Activated effector memory CD4-positive, alpha-beta T cell treated with Interleukin-2 at 50 U/mL for 16 hours (primary cell): ENCODE data around the gene BMP6.
"Not testable (repeated sequence)": the region's sequence is repeated elsewhere in the genome, so short reads cannot be mapped to it uniquely, and the experiment has no call there.

ENCODE experiments used
- DNase-seq: peaks from one replicate; pipeline ENCODE4 v3.0.0-alpha.2; 2020

BMP6 gene

DNA sequence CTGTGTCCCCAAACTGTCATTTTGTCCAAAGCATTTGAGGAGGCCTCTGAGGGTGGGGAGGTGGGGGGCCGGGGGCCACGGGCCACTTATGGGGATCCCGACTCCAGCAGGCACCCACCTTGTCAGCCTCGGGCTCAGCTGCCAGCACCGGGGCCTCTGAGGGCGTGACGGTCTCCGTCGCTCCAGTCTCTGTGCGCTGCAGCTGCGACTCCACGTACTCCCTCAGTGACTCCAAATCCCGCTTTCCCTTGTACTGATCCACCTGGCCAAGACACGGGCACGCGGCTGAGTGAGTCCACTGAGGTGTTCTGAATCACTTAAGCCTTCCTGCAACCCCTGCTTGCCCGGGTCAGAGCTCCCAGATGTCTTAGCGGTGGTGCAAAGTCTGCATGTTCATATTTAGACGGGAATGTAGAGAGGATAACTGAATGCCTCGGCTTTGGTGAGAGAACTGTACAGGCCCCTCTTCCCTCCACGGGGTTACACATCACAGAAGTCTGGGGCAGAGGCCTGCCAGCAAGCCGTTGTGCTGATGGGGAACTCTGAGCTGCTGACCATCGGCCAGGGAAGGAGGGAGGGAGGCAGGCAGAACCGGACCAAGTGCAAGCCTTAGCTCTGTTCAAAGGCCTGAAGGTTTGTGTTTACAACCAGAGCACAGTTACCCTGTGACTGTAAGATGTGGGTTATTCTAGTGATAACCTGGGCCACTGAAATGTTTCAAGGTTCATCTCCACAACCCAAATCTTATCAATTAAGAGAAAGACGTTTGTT, 162.9 kb downstream of the BMP6 start:
- DNase-seq: no peak

DNA sequence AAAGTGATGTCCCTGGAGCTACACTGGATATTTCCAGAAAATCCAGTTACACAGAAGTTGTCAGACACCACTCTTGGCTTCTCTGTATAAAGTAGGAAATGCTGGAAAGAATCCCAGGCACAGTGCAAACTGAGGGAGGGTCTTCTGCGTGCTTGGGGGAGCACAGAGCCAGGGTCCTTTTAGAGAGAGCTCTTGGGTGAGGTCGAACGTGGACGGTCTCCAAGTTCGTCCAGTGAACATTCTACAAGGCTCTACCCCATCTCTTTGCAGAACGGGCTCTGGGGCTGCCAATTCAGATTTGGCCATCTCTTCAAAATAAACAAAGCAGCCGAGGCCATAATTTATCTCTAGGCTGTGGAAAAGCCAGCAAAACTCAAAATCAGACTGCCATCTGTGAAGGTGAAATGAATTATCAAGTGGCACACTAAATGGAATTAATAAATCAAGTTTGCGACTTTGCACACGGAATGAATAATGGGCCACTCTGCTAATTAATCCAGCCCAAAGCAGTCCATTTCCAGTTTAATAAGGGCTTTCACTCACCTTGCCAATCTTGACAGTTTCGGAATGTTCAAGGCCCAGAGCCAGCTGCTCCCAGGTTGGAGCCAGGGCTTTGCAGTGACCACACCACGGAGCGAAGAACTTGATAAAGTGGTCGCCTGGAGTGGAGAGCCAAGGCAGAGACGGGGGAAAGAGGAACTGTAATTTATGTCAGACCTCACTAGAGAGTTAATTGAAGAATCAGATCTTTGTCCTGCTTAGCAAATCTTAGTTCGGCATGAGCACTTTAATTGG, 165.4 kb downstream of the BMP6 start:
- no peak for DNase-seq

DNA sequence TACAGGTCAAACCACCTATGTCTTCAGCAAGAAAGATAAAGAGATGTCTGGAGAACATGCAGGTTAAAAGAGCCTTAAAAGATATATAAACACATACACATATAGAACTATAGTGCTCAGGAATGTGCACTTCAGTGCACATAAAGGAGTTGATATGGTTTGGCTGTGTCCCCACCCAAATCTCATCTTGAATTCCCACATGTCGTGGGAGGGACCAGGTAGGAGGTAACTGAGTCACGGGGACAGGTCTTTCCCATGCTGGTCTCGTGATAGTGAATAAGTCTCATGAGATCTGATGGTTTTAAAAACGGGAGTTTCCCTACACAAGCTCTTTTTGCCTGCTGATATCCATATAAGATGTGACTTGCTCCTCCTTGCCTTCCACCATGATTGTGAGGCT, 166.5 kb downstream of the BMP6 start:
- DNase-seq: not testable (repeated sequence)

DNA sequence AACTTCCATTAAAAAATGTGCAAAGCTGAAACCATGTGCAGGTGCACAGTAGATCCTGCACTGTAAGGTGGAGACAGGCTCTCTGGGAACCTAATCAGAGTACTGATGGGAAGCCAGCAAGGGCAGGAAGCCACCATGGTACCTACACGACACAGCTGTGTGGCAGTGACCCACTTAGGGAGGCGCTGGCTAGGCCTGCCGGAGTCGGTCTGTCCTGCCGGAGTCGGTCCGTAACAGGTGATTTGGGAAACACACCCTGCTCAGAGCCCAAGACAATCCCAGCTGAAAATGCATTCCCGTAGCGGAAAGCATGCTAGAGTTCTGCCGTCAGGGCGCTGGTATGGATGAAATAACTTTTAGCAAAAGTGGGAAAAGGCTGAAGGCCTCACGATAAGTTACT, 167.4 kb downstream of the BMP6 start:
- no peak for DNase-seq

DNA sequence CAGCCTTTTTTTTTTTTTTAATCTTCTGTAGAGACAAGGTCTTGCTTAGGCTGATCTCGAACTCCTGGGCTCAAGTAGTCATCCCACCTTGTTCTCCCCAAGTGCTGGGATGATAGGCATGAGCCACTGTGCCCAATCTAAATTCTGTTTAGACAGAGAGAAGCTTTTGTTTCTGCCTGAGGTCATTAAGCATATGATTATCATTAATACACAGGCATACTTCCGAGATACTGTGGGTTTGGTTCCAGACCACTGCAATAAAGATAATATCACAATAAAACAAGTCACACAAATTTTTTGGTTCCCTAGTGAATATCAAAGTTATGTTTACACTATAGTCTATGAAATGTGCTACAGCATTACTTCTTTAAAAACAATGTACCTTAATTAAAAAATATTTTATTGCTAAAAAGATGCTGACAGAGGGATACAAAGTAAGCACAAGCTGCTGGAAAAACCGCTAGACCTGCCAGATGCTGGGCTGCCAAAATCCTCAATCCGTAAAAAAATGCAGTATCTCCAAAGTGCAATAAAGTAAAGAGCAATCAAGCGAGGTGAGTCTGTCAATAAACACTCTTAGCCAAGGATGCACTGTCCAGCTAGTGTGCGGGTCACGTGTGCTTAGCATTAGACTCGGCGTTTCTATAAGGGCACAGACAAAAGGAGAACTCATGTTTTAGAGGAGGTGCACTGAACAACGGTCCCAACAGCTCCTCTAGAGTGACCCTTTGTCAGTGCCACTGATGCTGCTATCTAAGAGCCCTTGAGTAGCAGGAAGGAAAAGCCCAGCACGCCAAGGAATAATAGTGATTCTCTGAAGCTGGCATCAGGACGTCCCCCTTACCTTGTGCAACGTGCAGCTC, 168.6 kb downstream of the BMP6 start:
- DNase-seq: no peak

DNA sequence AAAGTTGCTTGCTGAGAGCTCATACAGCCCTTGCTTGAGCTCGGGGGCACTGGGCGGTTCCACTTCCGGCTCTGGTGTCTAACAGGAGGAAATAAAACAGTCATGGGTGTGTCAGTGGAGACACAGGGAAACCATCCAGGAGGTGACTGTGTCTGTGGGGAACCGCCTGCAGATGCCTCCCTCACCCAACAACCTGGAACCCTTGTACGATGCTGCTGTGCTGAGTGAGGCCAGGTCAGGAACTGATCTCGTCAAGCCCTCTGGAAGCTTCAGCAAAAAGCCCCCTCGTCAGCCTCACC, 169.2 kb downstream of the BMP6 start:
- no peak for DNase-seq

DNA sequence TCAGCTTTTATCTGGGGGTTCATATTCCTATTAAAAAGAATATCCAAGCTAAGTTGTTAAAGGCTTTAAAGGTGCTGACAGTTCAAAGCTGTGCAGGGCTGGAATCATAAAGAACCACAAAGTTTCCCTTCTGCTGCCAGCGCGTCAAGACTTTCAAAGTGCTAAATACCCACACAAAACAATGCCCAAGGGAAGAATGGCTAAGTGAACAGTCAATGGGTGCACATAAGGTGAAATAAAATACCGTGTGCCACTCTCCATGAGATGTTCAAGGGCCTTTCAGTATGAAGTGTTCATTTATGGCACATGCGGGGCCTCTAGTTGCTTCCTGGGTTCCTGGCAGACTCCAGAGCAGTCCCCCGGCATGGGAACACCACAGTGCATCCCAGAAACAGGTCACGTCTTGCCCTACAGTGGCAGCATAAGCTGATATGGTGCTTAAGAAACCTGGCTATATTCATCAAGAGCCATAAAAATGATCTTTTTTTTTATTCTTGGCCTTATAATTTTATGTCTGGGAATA, 170.6 kb downstream of the BMP6 start:
- no peak for DNase-seq

DNA sequence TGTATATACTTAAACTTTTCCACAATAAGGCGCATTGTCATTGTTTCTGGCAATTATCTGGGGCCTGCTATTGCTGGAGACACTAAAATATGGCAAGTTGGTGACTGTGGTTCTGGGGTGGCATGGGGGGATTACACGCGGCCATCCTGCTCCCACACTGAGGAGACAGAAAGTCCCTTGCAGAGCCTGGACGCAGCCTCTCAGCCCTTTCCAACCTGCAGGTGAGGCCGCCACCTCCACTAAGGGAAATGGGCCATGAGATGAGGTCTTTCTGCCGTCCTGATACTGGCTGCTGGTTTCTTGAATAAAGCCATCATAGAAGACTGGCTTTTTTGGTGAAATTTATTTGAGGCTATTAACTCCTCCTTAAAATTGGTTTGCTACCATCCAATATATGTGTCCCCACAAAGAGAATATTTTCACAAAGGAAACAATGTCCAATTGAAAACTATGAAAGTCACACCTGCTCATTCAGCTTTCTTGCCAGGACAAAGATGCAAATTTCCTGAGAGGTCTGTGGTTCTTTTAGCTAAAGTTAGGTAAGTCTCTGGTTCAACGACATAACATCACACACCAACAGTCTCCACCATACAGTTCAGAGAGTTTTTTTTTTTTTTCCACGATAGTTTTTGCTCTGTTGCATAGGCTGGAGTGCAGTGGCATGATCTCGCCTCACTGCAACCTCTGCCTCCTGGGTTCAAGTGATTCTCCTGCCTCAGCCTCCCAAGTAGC, 171.7 kb downstream of the BMP6 start:
- DNase-seq: no peak

DNA sequence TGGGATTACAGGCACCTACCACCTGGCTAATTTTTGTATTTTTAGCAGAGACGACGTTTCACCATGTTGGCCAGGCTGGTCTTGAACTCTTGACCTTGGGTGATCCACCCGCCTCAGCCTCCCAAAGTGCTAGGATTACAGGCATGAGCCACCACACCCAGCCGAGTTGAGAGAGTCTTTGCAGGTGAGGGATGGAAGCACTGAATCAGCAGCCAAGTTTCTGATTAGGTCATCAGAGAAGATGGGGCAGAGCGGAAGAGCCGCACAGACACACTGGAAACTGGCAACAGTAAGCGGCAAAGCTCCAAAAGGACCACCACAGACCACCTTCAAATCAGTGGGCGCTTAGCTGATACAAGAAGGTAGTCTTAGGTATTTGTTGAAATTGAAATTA, 172.3 kb downstream of the BMP6 start:
- DNase-seq: not testable (repeated sequence)

DNA sequence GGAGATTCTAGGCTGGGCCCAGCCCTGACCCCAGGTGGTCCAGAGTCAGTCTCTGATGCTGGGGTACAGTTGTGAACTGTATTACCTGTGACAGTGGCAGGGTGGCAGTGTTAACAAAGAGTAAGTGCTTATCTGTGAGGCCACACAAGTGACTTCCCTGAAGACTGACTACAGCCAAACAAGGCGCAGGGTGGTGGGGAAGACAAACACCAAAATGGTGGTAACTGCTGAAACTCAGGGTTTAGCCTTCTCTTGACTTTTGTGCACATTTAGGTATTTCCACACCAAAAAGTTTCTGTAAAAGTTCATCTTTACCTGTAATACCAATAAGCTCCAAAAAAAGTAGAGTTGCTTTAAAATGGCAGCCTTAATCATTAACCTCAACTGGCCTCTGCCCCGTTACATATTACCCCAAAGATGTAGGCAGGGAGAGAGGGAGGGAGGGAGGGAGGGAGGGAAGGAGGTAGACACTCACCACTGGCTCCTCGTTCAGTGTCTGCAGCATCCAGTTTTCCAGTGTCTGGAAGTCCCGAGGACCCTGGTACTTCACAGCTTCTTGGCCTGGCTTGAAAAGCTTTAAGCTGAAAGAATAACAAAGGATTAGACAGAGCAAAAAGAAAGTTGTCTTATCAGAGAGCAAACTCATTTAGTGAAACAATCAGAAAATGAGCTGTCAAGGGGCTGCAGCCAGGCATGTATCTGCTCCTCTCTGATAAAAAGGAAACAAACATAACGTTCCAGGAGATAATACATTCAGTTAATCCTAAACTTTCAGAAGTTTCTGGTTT, 173.4 kb downstream of the BMP6 start:
- DNase-seq: no peak

DNA sequence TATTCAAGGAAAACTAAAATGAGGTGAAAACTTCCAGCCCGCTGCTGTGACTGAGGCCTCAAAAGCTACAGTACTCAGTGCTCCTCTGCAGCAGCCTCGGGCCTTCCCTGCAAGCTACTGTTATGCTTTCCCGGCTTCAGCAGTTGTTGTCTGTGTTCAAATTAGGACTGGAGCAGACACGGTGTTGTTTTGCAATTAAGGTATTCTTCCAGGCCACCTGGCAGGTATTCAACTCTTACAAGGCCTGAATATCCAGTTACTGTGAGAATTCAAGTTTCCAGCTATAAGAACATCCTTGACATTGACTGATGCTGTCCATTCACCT, 174.0 kb downstream of the BMP6 start:
- no peak for DNase-seq

DNA sequence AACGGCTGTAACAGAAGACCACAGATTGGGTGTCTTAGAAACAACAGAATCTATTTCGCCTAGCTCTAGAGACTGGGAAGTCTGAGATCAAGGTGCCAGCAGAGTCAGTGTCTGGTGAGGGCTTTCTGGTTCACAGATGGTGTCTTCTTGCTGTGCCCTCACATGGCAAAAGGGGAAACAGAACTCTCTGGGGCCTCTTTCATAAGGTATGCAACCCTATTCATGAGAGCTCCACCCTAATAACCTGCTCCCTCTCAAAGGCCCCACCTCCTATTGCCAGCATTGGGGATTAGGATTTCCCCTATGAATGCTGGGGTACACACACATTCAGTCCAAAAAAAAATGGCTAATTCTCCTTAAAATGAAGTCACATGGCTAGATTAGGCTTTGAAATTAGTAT, 174.7 kb downstream of the BMP6 start:
- no peak for DNase-seq

DNA sequence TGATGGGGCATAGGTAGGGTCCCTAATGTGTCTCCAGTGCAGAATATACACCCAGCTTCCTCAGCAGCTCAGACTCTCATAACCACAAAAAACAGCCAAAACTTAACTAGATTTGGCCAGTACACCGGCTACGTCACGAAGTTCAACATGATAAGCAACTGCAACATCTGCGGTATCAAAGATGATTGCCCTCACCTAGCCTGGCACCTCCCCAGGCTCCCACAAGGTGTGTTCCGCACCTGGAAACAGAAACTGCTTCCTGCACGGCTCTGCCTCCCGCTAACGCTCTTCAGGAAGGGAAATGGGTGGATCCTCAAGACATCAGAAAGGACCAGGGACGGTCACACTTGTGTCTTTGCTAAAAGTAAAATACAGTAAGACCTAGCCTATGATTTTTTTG, 175.2 kb downstream of the BMP6 start:
- DNase-seq: no peak

DNA sequence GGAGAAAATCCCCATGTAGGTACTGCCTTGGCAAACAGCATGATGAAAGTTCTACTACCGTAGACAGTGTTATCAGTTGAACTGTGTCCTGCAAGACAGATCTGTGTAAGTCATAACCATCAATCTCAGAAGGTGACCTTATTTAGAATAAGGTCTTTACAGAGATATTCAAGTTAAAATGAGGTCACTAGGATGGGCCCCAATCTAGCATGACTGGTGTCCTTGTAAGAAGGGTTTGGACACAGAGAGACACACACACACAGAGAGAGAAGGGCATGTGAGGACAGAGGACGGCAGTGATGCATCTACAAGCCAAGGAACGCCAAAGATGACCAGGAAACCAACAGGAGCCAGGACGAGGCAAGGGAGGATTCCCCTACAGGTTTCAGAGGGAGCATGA, 175.9 kb downstream of the BMP6 start:
- DNase-seq: no peak

DNA sequence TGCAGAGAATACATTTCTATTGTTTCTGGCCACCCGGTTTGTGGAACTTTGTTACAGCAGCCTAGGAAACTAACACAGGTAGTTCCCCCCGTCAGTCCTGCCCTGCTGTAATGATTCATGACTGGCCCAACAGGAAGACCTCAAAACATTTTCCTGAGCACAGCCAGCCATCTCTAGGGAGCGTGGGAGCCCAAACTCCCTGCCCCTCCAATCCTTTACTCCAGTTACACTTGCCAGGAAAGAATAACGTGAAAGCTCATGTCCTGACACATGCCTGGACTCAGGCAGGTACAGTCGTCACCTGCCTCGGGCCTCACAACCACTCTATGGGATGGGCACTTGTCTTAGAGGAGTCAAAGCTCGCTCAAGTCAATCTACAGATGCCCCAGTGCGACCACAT, 176.3 kb downstream of the BMP6 start:
- DNase-seq: no peak

DNA sequence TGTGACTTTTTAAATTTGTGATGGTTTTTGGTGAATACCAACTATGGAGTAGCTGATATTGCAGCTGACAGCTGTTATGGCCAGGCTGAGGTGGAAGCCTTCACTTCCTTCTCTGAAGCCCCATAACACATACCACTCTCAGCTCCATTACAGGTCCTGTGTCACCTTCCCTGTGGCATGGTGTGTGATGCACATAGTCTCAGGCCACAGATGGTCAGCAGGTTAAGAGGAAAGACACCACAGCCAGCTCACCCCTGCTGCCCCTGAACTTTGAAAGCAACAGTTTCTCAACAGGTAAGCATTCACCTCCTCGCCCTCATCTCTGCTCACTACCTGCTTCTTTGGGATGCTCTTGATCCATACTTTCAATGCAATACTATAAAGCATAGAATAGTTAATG, 177.0 kb downstream of the BMP6 start:
- DNase-seq: no peak

DNA sequence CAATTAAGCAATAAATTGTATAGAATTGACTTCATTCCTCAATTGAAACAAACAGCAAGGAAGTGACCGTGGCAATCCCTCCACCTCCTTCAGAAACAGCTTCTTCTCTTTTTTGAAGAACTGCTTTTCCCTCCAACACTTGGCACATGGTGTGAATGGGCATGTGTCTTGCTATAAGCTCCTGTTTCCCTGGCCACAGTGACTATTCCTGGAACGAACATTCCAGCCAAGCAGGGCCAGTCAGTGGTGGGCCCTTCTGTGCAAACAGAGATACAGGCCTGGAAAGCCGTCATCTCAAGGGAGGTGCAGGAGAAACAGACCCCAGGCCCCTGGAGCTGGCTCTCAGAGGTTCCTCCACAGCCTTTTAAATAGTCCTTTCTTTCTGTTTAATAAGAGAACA, 177.8 kb downstream of the BMP6 start:
- DNase-seq: no peak

DNA sequence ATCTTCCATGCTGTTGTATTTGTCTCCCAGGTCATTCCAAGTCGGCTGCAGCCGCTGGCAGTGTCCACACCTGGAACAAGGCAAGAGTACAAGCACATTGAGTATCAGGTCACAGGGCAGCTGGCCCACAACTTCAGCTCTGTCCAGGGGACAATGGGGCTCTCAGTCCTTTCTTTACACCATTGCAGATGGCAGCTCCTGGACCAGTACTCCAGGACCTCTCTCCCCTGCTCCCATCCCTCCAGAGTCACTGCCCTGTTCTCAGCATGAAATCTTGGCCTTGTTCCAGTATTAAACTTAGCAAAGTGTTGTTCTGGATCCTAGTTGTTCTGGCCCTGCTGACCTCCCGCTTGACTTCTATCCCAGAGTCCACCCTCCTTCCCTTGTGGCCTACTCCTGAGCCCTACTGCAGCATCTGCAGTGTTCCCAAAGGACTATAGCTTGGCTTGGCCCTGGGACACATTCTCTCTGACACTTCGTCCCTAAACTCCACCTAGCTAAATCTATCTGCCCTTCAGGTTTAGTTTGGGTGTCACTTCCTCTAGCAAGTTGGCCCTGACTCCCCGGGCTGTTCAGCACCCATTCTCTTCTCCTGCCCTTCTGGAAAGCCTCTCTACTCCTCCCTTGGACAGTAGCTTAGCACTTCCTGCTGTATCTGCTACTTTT, 178.9 kb downstream of the BMP6 start:
- DNase-seq: no peak

DNA sequence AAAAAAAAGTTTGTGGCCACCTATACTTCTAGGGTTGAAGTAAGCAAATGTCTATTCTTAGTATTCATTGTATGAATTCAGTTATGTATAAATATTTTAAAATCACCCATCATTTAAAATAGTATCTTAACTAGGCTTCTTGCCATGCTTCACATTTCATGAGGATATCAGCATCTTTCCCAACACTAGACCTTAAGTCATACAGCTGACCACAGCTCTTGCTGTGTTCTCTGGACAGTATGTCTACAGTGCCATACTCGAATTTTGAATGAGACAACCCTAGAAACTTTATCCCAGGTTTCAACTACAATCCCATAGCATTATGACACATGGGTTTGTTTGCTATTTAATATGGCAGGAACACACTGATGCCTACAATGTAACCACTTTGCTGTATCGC, 179.5 kb downstream of the BMP6 start:
- no peak for DNase-seq

DNA sequence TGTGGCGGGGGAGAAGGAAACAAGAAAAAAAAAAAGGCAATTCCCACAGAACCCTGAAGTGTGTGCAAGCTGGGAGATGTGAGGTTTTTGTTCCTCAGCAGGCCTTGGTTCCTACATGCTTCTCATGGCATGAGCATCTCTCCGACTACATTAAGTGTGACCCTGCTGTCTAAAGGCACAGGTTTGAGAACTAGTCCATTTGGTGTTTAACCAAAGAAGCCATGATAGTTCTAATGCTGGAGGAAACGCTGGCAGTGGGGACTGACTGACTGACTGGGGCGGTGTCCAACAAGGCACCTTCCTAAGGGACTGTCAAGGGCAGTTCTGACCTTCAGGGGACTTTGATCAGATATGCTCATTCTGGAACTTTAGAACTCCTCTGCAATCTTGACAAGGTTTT, 180.8 kb downstream of the BMP6 start:
- DNase-seq: no peak

DNA sequence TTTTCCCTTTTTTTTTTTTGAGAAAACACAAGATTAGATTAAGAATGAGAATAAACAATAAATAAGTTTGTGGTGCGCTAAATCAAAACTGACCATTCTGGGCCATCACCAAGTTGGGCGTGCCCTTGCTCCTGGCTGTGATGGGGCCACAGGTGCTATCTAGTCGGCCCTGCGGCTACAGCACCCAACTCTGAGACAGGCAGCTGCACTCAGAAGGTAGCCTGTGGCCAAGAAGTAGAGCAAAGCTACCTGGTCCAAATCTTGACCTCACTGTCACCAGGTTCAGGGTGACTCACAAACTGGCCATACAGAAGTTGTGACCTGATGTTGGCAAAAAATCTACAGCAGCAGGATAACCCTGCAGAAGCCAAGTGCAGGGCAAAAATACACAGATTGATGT, 181.3 kb downstream of the BMP6 start:
- no peak for DNase-seq
